Measurements from ENCODE around the gene KCNQ5. TPM values are rescaled to one million over a fixed set of nuclear protein-coding genes. Genes with fewer than 3 reads are reported as not detected.
A peak's percentile ranks its signal among the peaks of the same experiment; 100 is the strongest.

The KCNQ5 gene
- total and polyA plus RNA-seq, 10 of the 15 experiments (the other 5 are each of a cell fraction or from before 2014, with no cell fraction given) = 0.60 to 16.2 (median 3.2) TPM

GRCh38 chr6:72622094-72622940, 453 bp downstream of the KCNQ5 start:
- FAIRE-seq (no peak), ATAC-seq (peak; percentile 52), DNase-seq (ENCODE audit: low read depth, low spot score) (no peak)
- SMC1A ChIA-PET (ENCODE audit: uncharacterized antibody, unreplicated experiment) = interaction anchor here (0.7 to 15.6 kb wide), 6 partner anchors 12 to 508 kb away, joined by 3 to 446 read pairs (median 60); no protein-coding TSS in a partner anchor
- WGBS (ENCODE audit: insufficient coverage, insufficient replicate concordance, low lambda C conversion rate, missing lambda C conversion rate) = 1% methylated on average over 60 of the region's 89 CpGs
- no TSS peak for BruUV-seq (replicated peaks)
- Histone ChIP-seq H3K27me3 (replicated peaks in 1 of 2; ENCODE audit: control insufficient read depth in 2 of 2, insufficient read depth in 2 of 2, low read length in 1 of 2) (no peaks in the 10 kb centered on the region), H3K4me2 (ENCODE audit: control insufficient read depth, insufficient read depth) (peak overlapping the region; percentile 98), H2AFZ (ENCODE audit: control insufficient read depth, low read depth, low read length) (peak overlapping the region; percentile 89), H3K4me3 (peak overlapping the region; percentile 100), H3K36me3 (ENCODE audit: control insufficient read depth in 2 of 2, insufficient read depth in 2 of 2, low read length in 1 of 2) (no peaks in the 10 kb centered on the region), H3K9me3 (replicated peaks; ENCODE audit: control insufficient read depth, insufficient read depth, low read length) (no peaks in the 10 kb centered on the region), H3K4me1 (ENCODE audit: control insufficient read depth, insufficient read depth, low read length) (peaks cover 27% of the 10 kb centered on the region), H4K20me1 (ENCODE audit: control insufficient read depth, insufficient read depth) (no peaks in the 10 kb centered on the region), H3K9ac (ENCODE audit: control insufficient read depth, insufficient read depth, low read length) (peak overlapping the region; percentile 87), H3K79me2 (ENCODE audit: control insufficient read depth, insufficient read depth, low read length) (peaks cover 63% of the 10 kb centered on the region), H3K27ac (ENCODE audit: control insufficient read depth, insufficient read depth) (peak overlapping the region; percentile 89)
- CTCF ChIA-PET = interaction anchor here (0.7 to 15.7 kb wide), 10 partner anchors 8 to 555 kb away, joined by 3 to 644 read pairs (median 4); no protein-coding TSS in a partner anchor
- intact Hi-C loops (cut with micrococcal nuclease; ENCODE audit: unreplicated experiment) (loop anchor here (2.0 to 5.0 kb wide), 2 partner anchors 66 to 120 kb away; no protein-coding TSS in a partner anchor), in situ Hi-C loops (cut with MboI) (no loop called here)
- RAD21 ChIA-PET (ENCODE audit: unreplicated experiment) = interaction anchor here (0.7 to 10.4 kb wide), 9 partner anchors 16 to 508 kb away, joined by 3 to 436 read pairs (median 13); no protein-coding TSS in a partner anchor
- POLR2A ChIA-PET = interaction anchor here (1.1 to 3.9 kb wide), 6 partner anchors 9 to 117 kb away, joined by 3 to 24 read pairs (median 6); no protein-coding TSS in a partner anchor
- no peak for TF ChIP-seq CHD4 (IDR thresholded peaks at IDR 0.05)
- TF ChIP-seq SRF (IDR thresholded peaks at IDR 0.05; ENCODE audit: low read depth in 2 of 2, low read length in 2 of 2) = no peak
- no peak for TF ChIP-seq BMI1 (IDR thresholded peaks at IDR 0.05; ENCODE audit: borderline replicate concordance)
- TF ChIP-seq EZH2 (IDR thresholded peaks at IDR 0.05; ENCODE audit: borderline replicate concordance, control insufficient read depth, low read depth, low read length) = no peak
- TF ChIP-seq CBFB (IDR thresholded peaks at IDR 0.05; ENCODE audit: low read depth) = no peak
- no peak for TF ChIP-seq SP1 (IDR thresholded peaks at IDR 0.05; ENCODE audit: low read depth, low read length)
- TF ChIP-seq SREBF1 (IDR thresholded peaks at IDR 0.05; ENCODE audit: low read length) = no peak
- TF ChIP-seq ZNF217 (IDR thresholded peaks at IDR 0.05) = 0 out of 2 replicates have a peak, but pooled peaks have one; percentile 70
- TF ChIP-seq BCL3 (IDR thresholded peaks at IDR 0.05; ENCODE audit: borderline replicate concordance, insufficient read depth, low read depth, low read length, poor library complexity, severe bottlenecking) = no peak
- no peak for TF ChIP-seq ESRRA (IDR thresholded peaks at IDR 0.05; ENCODE audit: low read length)
- no peak for TF ChIP-seq USF2 (IDR thresholded peaks at IDR 0.05; ENCODE audit: borderline replicate concordance, low read depth, low read length)
- no peak for TF ChIP-seq CUX1 (IDR thresholded peaks at IDR 0.05; ENCODE audit: insufficient replicate concordance, low read depth, low read length)
- no peak for TF ChIP-seq ATF3 (IDR thresholded peaks at IDR 0.05; ENCODE audit: borderline replicate concordance, extremely low read depth, low read depth, low read length)
- TF ChIP-seq PML (IDR thresholded peaks at IDR 0.05; ENCODE audit: low read length) = no peak

All from GM12878 (cell line).